Keratinocyte (primary cell): Measurements from ENCODE around the gene DLGAP1. TPM values are rescaled to one million over a fixed set of nuclear protein-coding genes. Genes with fewer than 3 reads are reported as not detected.

Experiments
- DNase-seq: peaks from one replicate; pipeline ENCODE4 v3.0.0-alpha.2; 2011; ENCODE audit warnings: low read depth, missing footprints, low spot score
- FAIRE-seq: peaks from 2 replicates; lab custom pipeline; 2011; peaks lifted over from hg19 to GRCh38; lab: Jason Lieb, UNC
- H2AFZ ChIP-seq: 2 replicates; pipeline ENCODE4 v1.6.0; 2012; ENCODE audit warnings: low read length, control low read depth, inconsistent platforms; ENCODE audit not compliant: control insufficient read depth
- H3K27ac ChIP-seq: 2 replicates; pipeline ENCODE4 v1.5.1; 2011; ENCODE audit warnings: low read length; ENCODE audit not compliant: control insufficient read depth, insufficient read depth
- H3K27me3 ChIP-seq: 3 replicates; pipeline ENCODE4 v1.6.0; 2011; ENCODE audit warnings: low read length; ENCODE audit not compliant: control insufficient read depth, insufficient read depth; ENCODE audit errors: extremely low read depth
- H3K36me3 ChIP-seq, 2 experiments: 2 replicates in 1 of 2; 3 replicates in 1 of 2; pipeline ENCODE4 v1.5.1; 2011; ENCODE audit warnings: low read length in 2 of 2, mild to moderate bottlenecking in 1 of 2; ENCODE audit not compliant: control insufficient read depth in 2 of 2, insufficient read depth in 2 of 2; ENCODE audit errors: extremely low read depth in 1 of 2
- H3K4me1 ChIP-seq: 3 replicates; pipeline ENCODE4 v1.5.1; 2011; ENCODE audit warnings: low read length; ENCODE audit not compliant: control insufficient read depth, insufficient read depth; ENCODE audit errors: extremely low read depth
- H3K4me2 ChIP-seq: 3 replicates; pipeline ENCODE4 v1.6.0; 2011; ENCODE audit warnings: low read depth, low read length; ENCODE audit not compliant: control insufficient read depth, insufficient read depth; ENCODE audit errors: extremely low read depth
- H3K4me3 ChIP-seq, 3 experiments: fragments of 200-600 bp in 1 of 3; sonication (generic) in 1 of 3; 2 replicates in 2 of 3; 3 replicates in 1 of 3; pipeline ENCODE4 v1.5.1; 2011 to 2016; ENCODE audit warnings: low read length in 3 of 3, mild to moderate bottlenecking in 3 of 3, control low read depth in 2 of 3, inconsistent platforms in 1 of 3, low read depth in 1 of 3, mixed read lengths in 1 of 3, mixed run types in 1 of 3, moderate library complexity in 1 of 3; ENCODE audit not compliant: control insufficient read depth in 2 of 3, insufficient read depth in 2 of 3; ENCODE audit errors: extremely low read depth in 1 of 3
- H3K79me2 ChIP-seq: 2 replicates; pipeline ENCODE4 v1.6.0; 2012; ENCODE audit warnings: low read length; ENCODE audit not compliant: control insufficient read depth, insufficient read depth
- H3K9ac ChIP-seq: 3 replicates; pipeline ENCODE4 v1.6.0; 2011; ENCODE audit warnings: low read length; ENCODE audit not compliant: control insufficient read depth, insufficient read depth; ENCODE audit errors: extremely low read depth
- H3K9me1 ChIP-seq: 3 replicates; pipeline ENCODE4 v1.6.0; 2011; ENCODE audit warnings: low read length; ENCODE audit not compliant: control insufficient read depth, insufficient read depth; ENCODE audit errors: extremely low read depth
- H3K9me3 ChIP-seq: 2 replicates; pipeline ENCODE4 v1.5.1; 2012; ENCODE audit warnings: low read depth, low read length; ENCODE audit not compliant: control insufficient read depth
- H4K20me1 ChIP-seq: 3 replicates; pipeline ENCODE4 v1.6.0; 2011; ENCODE audit warnings: low read length; ENCODE audit not compliant: control insufficient read depth, insufficient read depth; ENCODE audit errors: extremely low read depth
- EZH2 ChIP-seq: IDR thresholded peaks from one replicate; pipeline ENCODE4 v1.6.1; 2012; ENCODE audit warnings: inconsistent platforms, mild to moderate bottlenecking, low read length, moderate library complexity
- dilution Hi-C: fragments of 300-500 bp; cut with MboI; formaldehyde crosslinking; loops from one replicate; pipeline ENCODE4 v1.7.0; 2020; ENCODE audit warnings: low sequenced_read_pairs; ENCODE audit not compliant: extremely low pct_ligation_motif_present
- polyA plus RNA-seq, 5 experiments: library from polyadenylated mRNA; depleted of rRNA in 3 of 5; stranded (reverse) in 3 of 5; stranded (forward) in 1 of 5; unstranded in 1 of 5; fragments of >200 nt; gene quantifications; 1 replicate in 1 of 5; 2 replicates in 3 of 5; 3 replicates in 1 of 5; pipeline versions ENCODE4 v1.2.1 to v1.2.3, GENCODE V29; 2011 to 2012; ENCODE audit warnings: missing spikeins in 2 of 5, low read depth in 1 of 5, low replicate concordance in 1 of 5
- TF ChIP-seq, protein P1 (sequence below), 3 experiments: IDR thresholded peaks in 1 of 3; conservative IDR thresholded peaks in 1 of 3; optimal IDR thresholded peaks in 1 of 3; 2 replicates in 2 of 3; 3 replicates in 1 of 3; pipeline versions ENCODE3 to v1.5.1; 2011; ENCODE audit warnings: low read length in 3 of 3, mild to moderate bottlenecking in 3 of 3, moderate library complexity in 2 of 3, control low read depth in 1 of 3, inconsistent platforms in 1 of 3; ENCODE audit not compliant: insufficient read depth in 2 of 3; ENCODE audit errors: extremely low read depth in 1 of 3

Gene DLGAP1
- polyA plus RNA-seq, 1 donor (not counting 4 experiments of a cell fraction or from before 2014, with no cell fraction given), result not detected

DNA sequence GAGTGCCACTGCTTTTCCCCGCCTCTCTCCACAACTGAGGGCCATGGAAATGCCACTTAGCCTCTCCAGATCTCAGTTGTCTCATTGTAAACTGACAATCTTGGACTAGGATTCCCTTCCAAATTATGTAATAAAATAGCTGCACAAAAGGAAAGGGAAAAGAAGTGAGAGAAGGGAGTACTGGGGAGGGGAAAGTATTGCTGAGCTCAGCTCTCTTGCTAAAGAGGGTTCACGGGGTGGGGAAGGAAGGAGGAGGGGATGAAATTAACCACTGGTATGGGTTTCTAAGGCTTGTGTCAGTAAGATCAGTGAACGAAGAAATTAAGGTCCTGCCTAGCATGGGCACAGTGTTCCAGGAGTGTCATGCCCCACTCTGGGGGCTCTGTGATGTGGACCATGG is 587.9 kb downstream of the DLGAP1 start:
- H3K27ac ChIP-seq, result no peak overlapping the region
- H4K20me1 ChIP-seq, result no peaks in the 10 kb centered on the region
- FAIRE-seq (no peak), DNase-seq (no peak)
- H3K9ac ChIP-seq, result no peak overlapping the region
- no peak overlapping the region for H3K4me3 ChIP-seq
- no peak for TF ChIP-seq EZH2
- TF ChIP-seq, protein P1, sequence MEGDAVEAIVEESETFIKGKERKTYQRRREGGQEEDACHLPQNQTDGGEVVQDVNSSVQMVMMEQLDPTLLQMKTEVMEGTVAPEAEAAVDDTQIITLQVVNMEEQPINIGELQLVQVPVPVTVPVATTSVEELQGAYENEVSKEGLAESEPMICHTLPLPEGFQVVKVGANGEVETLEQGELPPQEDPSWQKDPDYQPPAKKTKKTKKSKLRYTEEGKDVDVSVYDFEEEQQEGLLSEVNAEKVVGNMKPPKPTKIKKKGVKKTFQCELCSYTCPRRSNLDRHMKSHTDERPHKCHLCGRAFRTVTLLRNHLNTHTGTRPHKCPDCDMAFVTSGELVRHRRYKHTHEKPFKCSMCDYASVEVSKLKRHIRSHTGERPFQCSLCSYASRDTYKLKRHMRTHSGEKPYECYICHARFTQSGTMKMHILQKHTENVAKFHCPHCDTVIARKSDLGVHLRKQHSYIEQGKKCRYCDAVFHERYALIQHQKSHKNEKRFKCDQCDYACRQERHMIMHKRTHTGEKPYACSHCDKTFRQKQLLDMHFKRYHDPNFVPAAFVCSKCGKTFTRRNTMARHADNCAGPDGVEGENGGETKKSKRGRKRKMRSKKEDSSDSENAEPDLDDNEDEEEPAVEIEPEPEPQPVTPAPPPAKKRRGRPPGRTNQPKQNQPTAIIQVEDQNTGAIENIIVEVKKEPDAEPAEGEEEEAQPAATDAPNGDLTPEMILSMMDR (optimal IDR thresholded peaks at IDR 0.05 in 1 of 3, IDR thresholded peaks at IDR 0.05 in 1 of 3, conservative IDR thresholded peaks at IDR 0.05 in 1 of 3; ENCODE audit: extremely low read depth in 1 of 3, insufficient read depth in 2 of 3, low read length in 3 of 3), result no peak
- no peak overlapping the region for H3K4me2 ChIP-seq
- no peaks in the 10 kb centered on the region for H3K79me2 ChIP-seq
- dilution Hi-C loops, result no loop called here
- no peaks in the 10 kb centered on the region for H3K9me1 ChIP-seq
- H3K4me1 ChIP-seq, result no peaks in the 10 kb centered on the region
- H3K9me3 ChIP-seq, result no peaks in the 10 kb centered on the region
- H3K36me3 ChIP-seq, result no peaks in the 10 kb centered on the region
- no peak overlapping the region for H2AFZ ChIP-seq
- no peaks in the 10 kb centered on the region for H3K27me3 ChIP-seq

- DNase-seq (no peak), FAIRE-seq (no peak)
- TF ChIP-seq, protein P1 (optimal IDR thresholded peaks at IDR 0.05 in 1 of 3, IDR thresholded peaks at IDR 0.05 in 1 of 3, conservative IDR thresholded peaks at IDR 0.05 in 1 of 3; ENCODE audit: extremely low read depth in 1 of 3, insufficient read depth in 2 of 3, low read length in 3 of 3), result no peak
- TF ChIP-seq EZH2, result no peak
- H3K36me3 ChIP-seq, result no peaks in the 10 kb centered on the region
- H3K9me3 ChIP-seq, result no peaks in the 10 kb centered on the region
- H3K9me1 ChIP-seq, result no peaks in the 10 kb centered on the region
- H3K27ac ChIP-seq, result no peak overlapping the region
- H3K4me2 ChIP-seq, result no peak overlapping the region
- H2AFZ ChIP-seq, result no peak overlapping the region
- dilution Hi-C loops, result no loop called here
- no peaks in the 10 kb centered on the region for H3K27me3 ChIP-seq
- H3K4me3 ChIP-seq, result no peak overlapping the region
- H3K4me1 ChIP-seq, result no peaks in the 10 kb centered on the region
- H3K79me2 ChIP-seq, result no peaks in the 10 kb centered on the region
- no peaks in the 10 kb centered on the region for H4K20me1 ChIP-seq
- H3K9ac ChIP-seq, result no peak overlapping the region
Measured at GRCh38 chr18:3864669-3865298, 590.3 kb downstream of the DLGAP1 start.
